GM10266 (cell line): ENCODE data around the gene MIR17HG.

Experiments used
- DNase-seq: peaks from one replicate; pipeline ENCODE4 v3.0.0; 2012; ENCODE audit errors: extremely low spot score
- TF ChIP-seq, protein P1 (sequence below): IDR thresholded peaks from 2 replicates; pipeline ENCODE4 v1.5.1; 2012; ENCODE audit warnings: mild to moderate bottlenecking, low read depth; ENCODE audit not compliant: control insufficient read depth, insufficient read depth; ENCODE audit errors: missing control alignments

The MIR17HG gene

DNA sequence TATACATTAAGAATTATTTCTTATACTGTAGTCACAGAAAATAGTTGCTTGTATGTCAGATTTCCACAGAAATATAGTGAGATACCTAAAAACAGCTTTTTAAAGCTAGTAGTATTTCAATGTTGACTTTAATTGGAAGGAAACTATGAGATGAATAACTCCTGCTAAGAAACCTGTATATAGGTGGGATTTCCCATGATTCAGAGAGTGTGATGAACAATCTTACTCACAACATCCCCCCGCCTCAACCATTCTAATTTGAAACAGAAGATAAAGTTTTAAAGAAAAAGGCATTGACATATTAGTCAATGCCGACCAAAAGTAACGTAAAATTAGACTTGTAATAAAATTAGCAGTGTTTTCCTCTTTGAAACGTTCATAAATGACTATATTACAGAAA, 1.4 kb upstream of the MIR17HG start:
- peak; percentile 18 for DNase-seq
- TF ChIP-seq, protein P1, sequence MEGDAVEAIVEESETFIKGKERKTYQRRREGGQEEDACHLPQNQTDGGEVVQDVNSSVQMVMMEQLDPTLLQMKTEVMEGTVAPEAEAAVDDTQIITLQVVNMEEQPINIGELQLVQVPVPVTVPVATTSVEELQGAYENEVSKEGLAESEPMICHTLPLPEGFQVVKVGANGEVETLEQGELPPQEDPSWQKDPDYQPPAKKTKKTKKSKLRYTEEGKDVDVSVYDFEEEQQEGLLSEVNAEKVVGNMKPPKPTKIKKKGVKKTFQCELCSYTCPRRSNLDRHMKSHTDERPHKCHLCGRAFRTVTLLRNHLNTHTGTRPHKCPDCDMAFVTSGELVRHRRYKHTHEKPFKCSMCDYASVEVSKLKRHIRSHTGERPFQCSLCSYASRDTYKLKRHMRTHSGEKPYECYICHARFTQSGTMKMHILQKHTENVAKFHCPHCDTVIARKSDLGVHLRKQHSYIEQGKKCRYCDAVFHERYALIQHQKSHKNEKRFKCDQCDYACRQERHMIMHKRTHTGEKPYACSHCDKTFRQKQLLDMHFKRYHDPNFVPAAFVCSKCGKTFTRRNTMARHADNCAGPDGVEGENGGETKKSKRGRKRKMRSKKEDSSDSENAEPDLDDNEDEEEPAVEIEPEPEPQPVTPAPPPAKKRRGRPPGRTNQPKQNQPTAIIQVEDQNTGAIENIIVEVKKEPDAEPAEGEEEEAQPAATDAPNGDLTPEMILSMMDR, result no peak

DNA sequence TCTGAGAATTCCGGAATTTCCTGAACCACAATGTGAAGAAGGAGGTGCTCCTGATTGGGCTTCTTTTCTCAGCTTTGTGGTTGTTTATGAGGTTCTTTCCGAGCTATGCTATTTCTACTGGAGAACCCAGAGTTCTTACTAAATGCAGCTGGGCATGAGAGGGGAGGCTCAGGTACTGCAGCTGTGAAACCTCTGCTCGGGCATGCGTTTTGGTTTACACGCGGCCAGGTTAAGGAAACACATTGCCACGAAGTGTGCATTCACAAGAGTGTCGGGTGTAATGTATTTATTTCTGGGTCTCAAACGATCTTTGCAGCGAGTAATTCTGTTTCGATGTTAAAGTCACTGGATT, 661 bp upstream of the MIR17HG start:
- peak; percentile 37 for DNase-seq
- TF ChIP-seq, protein P1, result no peak

DNA sequence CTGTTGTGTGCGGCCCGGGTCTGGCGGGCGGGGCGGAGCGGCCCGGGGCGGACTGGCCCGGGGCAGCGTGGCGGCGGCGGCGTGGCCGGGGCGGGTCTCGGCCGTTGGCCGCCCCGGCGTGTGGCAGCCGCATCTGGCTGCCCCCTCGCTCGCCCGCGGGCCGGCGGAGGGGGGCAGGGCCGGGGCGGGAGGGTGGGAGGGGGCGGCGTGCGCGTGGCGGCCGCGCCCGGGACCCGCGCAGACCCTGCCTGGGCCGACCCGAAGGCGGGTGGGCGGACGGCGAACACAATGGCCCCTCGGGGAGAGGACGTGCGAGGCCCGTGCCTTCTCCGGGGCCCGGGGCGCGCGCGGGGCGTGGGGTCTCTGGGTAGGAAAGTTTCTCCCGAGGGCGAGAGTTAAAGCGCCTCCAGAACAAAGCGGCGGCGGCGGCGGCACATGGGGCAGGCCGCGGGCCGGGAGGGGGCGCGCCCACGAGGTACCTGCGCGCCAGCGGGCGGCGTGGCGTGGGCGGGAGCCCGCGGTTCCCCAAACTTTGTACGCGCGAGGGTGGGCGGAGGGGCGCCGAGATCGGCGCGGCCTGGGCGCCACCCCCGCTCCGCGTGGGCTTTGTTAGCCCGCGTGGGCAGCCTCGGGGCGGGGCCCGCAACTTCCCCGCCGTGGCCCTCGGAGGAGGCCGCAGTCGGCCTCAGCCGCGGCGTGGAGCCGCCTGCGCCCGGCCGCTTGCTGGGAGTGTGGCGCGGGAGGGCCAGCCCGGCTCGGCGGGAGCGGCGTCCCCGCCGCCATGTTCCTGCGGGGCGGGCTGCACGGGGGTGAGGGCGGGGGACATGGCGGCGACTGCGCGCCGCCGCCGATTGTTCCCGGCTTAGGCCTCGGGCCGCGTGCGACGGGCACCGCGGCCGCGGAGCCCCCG, 764 bp downstream of the MIR17HG start:
- TF ChIP-seq, protein P1, result peak; percentile 42
- DNase-seq, result peak; percentile 86

DNA sequence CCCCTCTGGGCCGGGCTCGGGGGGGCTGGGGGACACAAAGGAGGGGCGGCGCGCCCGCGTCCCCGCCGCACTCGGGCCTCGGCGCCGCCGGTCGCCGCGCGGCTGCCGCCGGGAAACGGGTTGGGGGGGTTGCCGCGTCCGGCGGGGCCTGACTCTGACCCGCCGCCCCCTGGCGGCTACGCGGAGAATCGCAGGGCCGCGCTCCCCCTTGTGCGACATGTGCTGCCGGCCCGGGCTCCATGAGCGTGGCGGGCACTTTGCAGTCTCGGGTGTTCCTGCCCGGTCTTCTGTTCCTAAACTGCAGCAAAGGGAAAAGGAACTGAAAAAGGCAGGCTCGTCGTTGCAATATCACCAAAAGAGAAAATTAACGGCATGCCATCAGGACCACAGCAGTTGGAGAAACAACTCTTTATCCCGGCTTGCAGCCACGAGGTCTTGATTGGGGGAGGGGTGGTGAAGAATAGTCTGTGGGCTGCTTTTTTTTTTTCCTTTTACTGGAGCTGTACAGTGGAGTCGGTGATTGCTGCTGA, 1.5 kb downstream of the MIR17HG start:
- DNase-seq, result peak; percentile 90
- TF ChIP-seq, protein P1, result peak; percentile 96

DNA sequence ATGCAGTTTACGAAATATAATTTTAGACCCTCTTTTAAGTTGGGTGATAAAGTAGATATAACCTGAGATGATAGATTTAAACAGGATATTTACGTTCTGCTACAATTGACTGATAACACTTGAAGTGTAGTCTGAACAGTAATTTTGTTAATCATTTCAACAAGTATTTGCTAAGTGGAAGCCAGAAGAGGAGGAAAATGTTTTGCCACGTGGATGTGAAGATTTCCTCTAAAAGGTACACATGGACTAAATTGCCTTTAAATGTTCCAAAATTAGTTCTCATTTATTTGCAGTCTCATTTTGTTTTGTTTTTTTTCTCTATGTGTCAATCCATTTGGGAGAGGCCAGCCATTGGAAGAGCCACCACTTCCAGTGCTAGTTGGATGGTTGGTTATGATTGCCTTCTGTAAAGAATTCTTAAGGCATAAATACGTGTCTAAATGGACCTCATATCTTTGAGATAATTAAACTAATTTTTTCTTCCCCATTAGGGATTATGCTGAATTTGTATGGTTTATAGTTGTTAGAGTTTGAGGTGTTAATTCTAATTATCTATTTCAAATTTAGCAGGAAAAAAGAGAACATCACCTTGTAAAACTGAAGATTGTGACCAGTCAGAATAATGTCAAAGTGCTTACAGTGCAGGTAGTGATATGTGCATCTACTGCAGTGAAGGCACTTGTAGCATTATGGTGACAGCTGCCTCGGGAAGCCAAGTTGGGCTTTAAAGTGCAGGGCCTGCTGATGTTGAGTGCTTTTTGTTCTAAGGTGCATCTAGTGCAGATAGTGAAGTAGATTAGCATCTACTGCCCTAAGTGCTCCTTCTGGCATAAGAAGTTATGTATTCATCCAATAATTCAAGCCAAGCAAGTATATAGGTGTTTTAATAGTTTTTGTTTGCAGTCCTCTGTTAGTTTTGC, 2.8 kb downstream of the MIR17HG start:
- no peak for DNase-seq
- TF ChIP-seq, protein P1, result no peak

DNA sequence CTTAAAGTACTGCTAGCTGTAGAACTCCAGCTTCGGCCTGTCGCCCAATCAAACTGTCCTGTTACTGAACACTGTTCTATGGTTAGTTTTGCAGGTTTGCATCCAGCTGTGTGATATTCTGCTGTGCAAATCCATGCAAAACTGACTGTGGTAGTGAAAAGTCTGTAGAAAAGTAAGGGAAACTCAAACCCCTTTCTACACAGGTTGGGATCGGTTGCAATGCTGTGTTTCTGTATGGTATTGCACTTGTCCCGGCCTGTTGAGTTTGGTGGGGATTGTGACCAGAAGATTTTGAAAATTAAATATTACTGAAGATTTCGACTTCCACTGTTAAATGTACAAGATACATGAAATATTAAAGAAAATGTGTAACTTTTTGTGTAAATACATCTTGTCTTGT, 3.6 kb downstream of the MIR17HG start:
- TF ChIP-seq, protein P1, result no peak
- DNase-seq, result no peak
